Body of pancreas (tissue), 4 donors: ENCODE results near the gene TBATA.

Experiments used
- POLR2A ChIP-seq, 3 donors: fragments of 450-650 bp; IDR thresholded peaks; one replicate each; pipeline ENCODE4 v1.6.1; 2016; ENCODE audit warnings: antibody characterized with exemption in 3 of 3, mild to moderate bottlenecking in 2 of 3
- TF ChIP-seq, protein P1 (sequence below), 7 experiments: fragments of 450-650 bp in 4 of 7; fragments of 200-600 bp in 3 of 7; sonication (generic) in 3 of 7; IDR thresholded peaks; one replicate each; pipeline ENCODE4 v1.5.1; 2016 to 2019; ENCODE audit warnings: antibody characterized with exemption in 7 of 7

DNA sequence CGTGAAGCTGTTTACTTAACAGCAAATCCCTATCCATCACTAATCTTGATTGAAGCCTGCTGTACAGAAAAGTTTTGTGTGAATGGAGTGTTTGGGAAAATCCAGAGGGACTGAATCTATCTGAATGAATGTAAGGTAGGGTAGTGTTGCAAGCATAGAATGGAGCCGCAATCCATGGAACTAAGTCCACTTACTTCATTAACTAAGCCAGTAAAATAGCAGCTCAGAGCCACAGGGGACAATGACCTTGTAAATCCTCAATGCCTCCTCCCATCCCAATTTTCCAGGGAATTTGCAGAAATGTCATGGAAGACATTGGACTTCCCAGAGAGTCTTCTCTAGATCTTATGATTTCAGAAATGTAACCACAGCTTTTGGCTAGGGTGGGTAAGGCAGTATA is 15.2 kb downstream of the TBATA start:
- TF ChIP-seq, protein P1, sequence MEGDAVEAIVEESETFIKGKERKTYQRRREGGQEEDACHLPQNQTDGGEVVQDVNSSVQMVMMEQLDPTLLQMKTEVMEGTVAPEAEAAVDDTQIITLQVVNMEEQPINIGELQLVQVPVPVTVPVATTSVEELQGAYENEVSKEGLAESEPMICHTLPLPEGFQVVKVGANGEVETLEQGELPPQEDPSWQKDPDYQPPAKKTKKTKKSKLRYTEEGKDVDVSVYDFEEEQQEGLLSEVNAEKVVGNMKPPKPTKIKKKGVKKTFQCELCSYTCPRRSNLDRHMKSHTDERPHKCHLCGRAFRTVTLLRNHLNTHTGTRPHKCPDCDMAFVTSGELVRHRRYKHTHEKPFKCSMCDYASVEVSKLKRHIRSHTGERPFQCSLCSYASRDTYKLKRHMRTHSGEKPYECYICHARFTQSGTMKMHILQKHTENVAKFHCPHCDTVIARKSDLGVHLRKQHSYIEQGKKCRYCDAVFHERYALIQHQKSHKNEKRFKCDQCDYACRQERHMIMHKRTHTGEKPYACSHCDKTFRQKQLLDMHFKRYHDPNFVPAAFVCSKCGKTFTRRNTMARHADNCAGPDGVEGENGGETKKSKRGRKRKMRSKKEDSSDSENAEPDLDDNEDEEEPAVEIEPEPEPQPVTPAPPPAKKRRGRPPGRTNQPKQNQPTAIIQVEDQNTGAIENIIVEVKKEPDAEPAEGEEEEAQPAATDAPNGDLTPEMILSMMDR (IDR thresholded peaks at IDR 0.05) = no peak
- no peak for TF ChIP-seq POLR2A (IDR thresholded peaks at IDR 0.05)
